ENCODE measurements around the gene GSG1.

DNA sequence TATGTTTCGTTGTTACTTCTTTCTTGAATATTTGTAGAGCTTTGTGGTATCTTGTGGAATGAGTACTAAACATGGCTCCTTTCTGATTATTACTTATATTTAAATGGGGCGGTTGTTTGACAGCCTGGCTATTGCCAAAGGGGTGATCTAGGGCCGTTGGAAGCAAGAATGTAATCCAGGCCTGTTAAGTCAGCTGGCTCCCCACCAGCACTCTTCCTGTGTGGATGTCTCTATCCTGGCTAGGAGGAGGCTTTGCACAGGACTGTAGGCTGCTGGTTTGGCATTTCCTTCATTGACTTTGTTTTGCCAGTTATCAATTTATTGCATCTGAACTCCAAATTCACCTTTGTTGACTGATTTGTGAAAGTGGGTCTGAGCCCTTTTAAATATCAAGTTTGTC lies 53.7 kb downstream of the GSG1 start:
- TF ChIP-seq, protein P1, sequence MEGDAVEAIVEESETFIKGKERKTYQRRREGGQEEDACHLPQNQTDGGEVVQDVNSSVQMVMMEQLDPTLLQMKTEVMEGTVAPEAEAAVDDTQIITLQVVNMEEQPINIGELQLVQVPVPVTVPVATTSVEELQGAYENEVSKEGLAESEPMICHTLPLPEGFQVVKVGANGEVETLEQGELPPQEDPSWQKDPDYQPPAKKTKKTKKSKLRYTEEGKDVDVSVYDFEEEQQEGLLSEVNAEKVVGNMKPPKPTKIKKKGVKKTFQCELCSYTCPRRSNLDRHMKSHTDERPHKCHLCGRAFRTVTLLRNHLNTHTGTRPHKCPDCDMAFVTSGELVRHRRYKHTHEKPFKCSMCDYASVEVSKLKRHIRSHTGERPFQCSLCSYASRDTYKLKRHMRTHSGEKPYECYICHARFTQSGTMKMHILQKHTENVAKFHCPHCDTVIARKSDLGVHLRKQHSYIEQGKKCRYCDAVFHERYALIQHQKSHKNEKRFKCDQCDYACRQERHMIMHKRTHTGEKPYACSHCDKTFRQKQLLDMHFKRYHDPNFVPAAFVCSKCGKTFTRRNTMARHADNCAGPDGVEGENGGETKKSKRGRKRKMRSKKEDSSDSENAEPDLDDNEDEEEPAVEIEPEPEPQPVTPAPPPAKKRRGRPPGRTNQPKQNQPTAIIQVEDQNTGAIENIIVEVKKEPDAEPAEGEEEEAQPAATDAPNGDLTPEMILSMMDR (IDR thresholded peaks at IDR 0.05; ENCODE audit: control extremely low read depth in 1 of 3, insufficient read depth in 1 of 3, low read depth in 1 of 3, low read length in 3 of 3): no peak
- no peak for TF ChIP-seq SP4 (IDR thresholded peaks at IDR 0.05; ENCODE audit: low read length)
- no peak for TF ChIP-seq ZNF274 (IDR thresholded peaks at IDR 0.05; ENCODE audit: borderline replicate concordance, extremely low read depth, low read length)
- no peak for TF ChIP-seq CHD2 (IDR thresholded peaks at IDR 0.05; ENCODE audit: low read length)
- TF ChIP-seq, protein P2, sequence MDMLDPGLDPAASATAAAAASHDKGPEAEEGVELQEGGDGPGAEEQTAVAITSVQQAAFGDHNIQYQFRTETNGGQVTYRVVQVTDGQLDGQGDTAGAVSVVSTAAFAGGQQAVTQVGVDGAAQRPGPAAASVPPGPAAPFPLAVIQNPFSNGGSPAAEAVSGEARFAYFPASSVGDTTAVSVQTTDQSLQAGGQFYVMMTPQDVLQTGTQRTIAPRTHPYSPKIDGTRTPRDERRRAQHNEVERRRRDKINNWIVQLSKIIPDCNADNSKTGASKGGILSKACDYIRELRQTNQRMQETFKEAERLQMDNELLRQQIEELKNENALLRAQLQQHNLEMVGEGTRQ (IDR thresholded peaks at IDR 0.05; ENCODE audit: low read length): no peak
- TF ChIP-seq RFX5 (IDR thresholded peaks at IDR 0.05; ENCODE audit: borderline replicate concordance, low read depth, low read length): no peak
- TF ChIP-seq NRF1 (IDR thresholded peaks at IDR 0.05; ENCODE audit: low read depth, low read length): no peak

Data from H1 (cell line).